Measurements from ENCODE around the gene SLC17A7.

The SLC17A7 gene

GRCh38 chr19:49487277-49488045 is 46.1 kb upstream of the SLC17A7 start, which contains the start of gene RPL13A:
Gene RPL13A, plus strand, starts transcription at chr19:49487608. Its CDS starts 22 bp downstream, at chr19:49487630.
- Mint-ChIP-seq H3K36me3 (ENCODE audit: low read depth) (peaks cover 42% of the 10 kb centered on the region), H3K9me3 (no peaks in the 10 kb centered on the region), H3K27me3 (ENCODE audit: low read depth) (no peaks in the 10 kb centered on the region), H3K4me3 (peak within 1 kb of the TSS; percentile 97 to 99 (median 99)), H3K4me1 (peaks cover 20% of the 10 kb centered on the region), H3K27ac (peak within 1 kb of the TSS; percentile 86 to 95 (median 90))
- no peak for TF ChIP-seq CTCF (IDR thresholded peaks at IDR 0.05; ENCODE audit: unreplicated experiment in 3 of 3)

- peaks cover 35% of the 10 kb centered on the region for H3K36me3 Mint-ChIP-seq (ENCODE audit: low read depth)
- H3K4me3 Mint-ChIP-seq: peak overlapping the region; percentile 97 to 99 (median 99)
- H3K4me1 Mint-ChIP-seq: peaks cover 20% of the 10 kb centered on the region
- H3K9me3 Mint-ChIP-seq: no peaks in the 10 kb centered on the region
- peak overlapping the region; percentile 86 to 95 (median 90) for H3K27ac Mint-ChIP-seq
- H3K27me3 Mint-ChIP-seq (ENCODE audit: low read depth): no peaks in the 10 kb centered on the region
- peak in 1 of 3 experiments; percentile 17 for TF ChIP-seq CTCF (IDR thresholded peaks at IDR 0.05; ENCODE audit: unreplicated experiment in 3 of 3)
These were observed 45.5 kb upstream of the SLC17A7 start for GRCh38 chr19:49486710-49487276.

- Mint-ChIP-seq H3K4me3 (peak overlapping the region in 2 of 3 experiments; percentile 41 to 56), H3K36me3 (ENCODE audit: low read depth) (peaks cover 31% of the 10 kb centered on the region), H3K9me3 (no peaks in the 10 kb centered on the region), H3K4me1 (peaks cover 20% of the 10 kb centered on the region), H3K27me3 (ENCODE audit: low read depth) (no peaks in the 10 kb centered on the region), H3K27ac (peak overlapping the region; percentile 51 to 78 (median 56))
- no peak for TF ChIP-seq CTCF (IDR thresholded peaks at IDR 0.05; ENCODE audit: unreplicated experiment in 3 of 3)
These were observed 44.9 kb upstream of the SLC17A7 start for GRCh38 chr19:49486232-49486631.

- Mint-ChIP-seq H3K36me3 (ENCODE audit: low read depth) (no peaks in the 10 kb centered on the region), H3K9me3 (no peaks in the 10 kb centered on the region), H3K27ac (peak overlapping the region in 2 of 3 experiments; percentile 18 to 42), H3K27me3 (ENCODE audit: low read depth) (no peaks in the 10 kb centered on the region), H3K4me3 (no peak overlapping the region), H3K4me1 (peaks cover 4% of the 10 kb centered on the region)
- TF ChIP-seq CTCF (IDR thresholded peaks at IDR 0.05; ENCODE audit: unreplicated experiment in 3 of 3): no peak
These were observed 39.8 kb upstream of the SLC17A7 start for GRCh38 chr19:49481020-49481683.

GRCh38 chr19:49479975-49480628 is 38.8 kb upstream of the SLC17A7 start:
- Mint-ChIP-seq H3K27ac (no peak overlapping the region), H3K27me3 (ENCODE audit: low read depth) (no peaks in the 10 kb centered on the region), H3K4me1 (peaks cover 7% of the 10 kb centered on the region), H3K9me3 (no peaks in the 10 kb centered on the region), H3K36me3 (ENCODE audit: low read depth) (no peaks in the 10 kb centered on the region), H3K4me3 (peak overlapping the region in 2 of 3 experiments; percentile 29 to 34)
- no peak for TF ChIP-seq CTCF (IDR thresholded peaks at IDR 0.05; ENCODE audit: unreplicated experiment in 3 of 3)

Data from nephron (organoid).